NT2/D1 (cell line): ENCODE data around the gene TBC1D9.
A peak's percentile ranks its signal among the peaks of the same experiment; 100 is the strongest.

Experiments
- DNase-seq: peaks from one replicate; pipeline ENCODE4 v3.0.0-alpha.2; 2011; ENCODE audit warnings: low read depth, low spot score
- H3K27me3 ChIP-seq: 2 replicates; pipeline ENCODE4 v1.6.0; 2011; ENCODE audit warnings: mild to moderate bottlenecking; ENCODE audit not compliant: insufficient read length, insufficient read depth
- H3K36me3 ChIP-seq: 2 replicates; pipeline ENCODE4 v1.6.1; 2011; ENCODE audit warnings: mild to moderate bottlenecking, low read length, mixed read lengths; ENCODE audit not compliant: insufficient read depth, insufficient read length
- H3K4me1 ChIP-seq: 2 replicates; pipeline ENCODE4 v1.5.1; 2011; ENCODE audit not compliant: insufficient read depth, insufficient read length
- H3K4me3 ChIP-seq: 2 replicates; pipeline ENCODE4 v1.5.1; 2011; ENCODE audit warnings: low read depth; ENCODE audit not compliant: insufficient read length
- H3K9ac ChIP-seq: 2 replicates; pipeline ENCODE4 v1.6.0; 2011; ENCODE audit warnings: low read depth; ENCODE audit not compliant: insufficient read length
- H3K9me3 ChIP-seq: 2 replicates; pipeline ENCODE4 v1.5.1; 2011; ENCODE audit warnings: mild to moderate bottlenecking, low read length; ENCODE audit not compliant: insufficient read depth
- SUZ12 ChIP-seq: IDR thresholded peaks from 2 replicates; pipeline ENCODE4 v1.6.1; 2011; ENCODE audit not compliant: insufficient read length, insufficient read depth; ENCODE audit errors: extremely low read depth
- YY1 ChIP-seq: IDR thresholded peaks from 2 replicates; pipeline ENCODE4 v1.6.1; 2011; ENCODE audit not compliant: insufficient read length, insufficient read depth
- ZNF274 ChIP-seq: IDR thresholded peaks from 2 replicates; pipeline ENCODE4 v1.6.1; 2011; ENCODE audit warnings: mild to moderate bottlenecking, low read depth, low read length

Gene TBC1D9

GRCh38 chr4:140701071-140701470, 55.1 kb downstream of the TBC1D9 start:
- peaks cover 6% of the 10 kb centered on the region for H3K36me3 ChIP-seq
- H3K4me3 ChIP-seq, result no peak overlapping the region
- H3K9me3 ChIP-seq, result no peaks in the 10 kb centered on the region
- TF ChIP-seq SUZ12 (no peak), YY1 (no peak), ZNF274 (no peak)
- no peak overlapping the region for H3K9ac ChIP-seq
- no peaks in the 10 kb centered on the region for H3K27me3 ChIP-seq
- H3K4me1 ChIP-seq, result peaks cover 2% of the 10 kb centered on the region
- DNase-seq, result no peak

DNA sequence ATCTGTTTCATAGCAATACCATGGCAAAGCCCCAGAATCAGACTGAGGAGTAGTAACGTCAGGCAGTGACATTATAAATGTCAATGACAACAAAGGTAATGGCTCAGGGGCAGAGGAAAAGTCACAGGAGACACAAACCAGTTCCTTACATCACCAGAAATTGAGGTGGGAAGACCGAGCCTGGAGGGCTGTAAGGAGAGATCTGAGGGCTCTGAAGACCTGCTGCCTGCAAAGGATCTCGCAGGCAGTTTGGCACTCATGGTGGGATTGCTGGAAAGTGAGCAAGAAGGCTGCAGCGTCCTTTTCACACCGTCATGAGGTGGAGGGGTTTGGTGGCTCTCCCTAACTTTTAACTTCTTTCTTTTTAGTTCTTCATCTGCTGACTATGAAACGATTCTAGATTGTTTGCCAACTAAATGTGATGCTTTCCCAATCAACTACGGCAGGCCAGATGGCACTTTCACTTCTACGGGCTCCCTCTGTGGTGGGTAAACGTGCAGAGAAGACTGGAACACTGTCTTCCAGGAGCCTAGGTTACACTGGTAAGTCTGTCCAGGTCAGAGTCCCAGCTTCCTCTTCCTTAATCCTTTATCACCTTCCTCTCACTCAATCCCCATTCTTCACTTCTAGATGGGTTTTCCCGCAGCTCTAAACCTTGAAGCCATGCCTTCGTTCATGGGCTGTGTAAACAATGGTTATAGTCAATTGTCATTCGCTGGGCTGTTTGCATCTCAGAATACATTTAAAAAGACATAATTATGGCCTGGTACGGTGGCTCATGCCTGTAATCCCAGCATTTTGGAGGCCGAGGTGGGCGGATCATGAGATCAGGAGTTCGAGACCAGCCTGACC, 58.2 kb downstream of the TBC1D9 start:
- H3K27me3 ChIP-seq, result no peaks in the 10 kb centered on the region
- DNase-seq, result no peak
- peaks cover 6% of the 10 kb centered on the region for H3K36me3 ChIP-seq
- no peak overlapping the region for H3K4me3 ChIP-seq
- TF ChIP-seq SUZ12, result no peak
- no peak overlapping the region for H3K9ac ChIP-seq
- peaks cover 2% of the 10 kb centered on the region for H3K4me1 ChIP-seq
- no peaks in the 10 kb centered on the region for H3K9me3 ChIP-seq

DNA sequence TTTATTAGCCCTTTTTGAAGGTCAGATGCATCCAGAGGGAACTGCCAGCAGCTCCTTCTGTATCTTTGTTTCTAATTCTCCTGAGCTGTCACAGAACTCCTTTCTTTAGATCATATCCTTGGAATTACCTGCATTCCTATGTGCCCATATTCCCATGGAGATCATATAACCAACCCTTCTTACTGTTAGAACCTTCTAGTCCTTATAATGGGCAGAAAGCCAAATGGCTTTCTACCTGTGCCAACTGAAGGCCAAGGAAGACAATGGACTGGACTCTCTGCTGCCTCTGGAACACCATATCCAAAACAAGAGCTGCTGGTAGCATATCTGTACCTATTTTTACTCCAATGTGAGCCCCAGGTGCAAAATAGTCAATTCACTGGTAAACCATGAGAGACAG, 60.7 kb downstream of the TBC1D9 start:
- Histone ChIP-seq H3K36me3 (no peaks in the 10 kb centered on the region), H3K9me3 (no peaks in the 10 kb centered on the region), H3K4me3 (no peak overlapping the region), H3K9ac (no peak overlapping the region), H3K27me3 (no peaks in the 10 kb centered on the region), H3K4me1 (peaks cover 2% of the 10 kb centered on the region)
- DNase-seq, result no peak
- TF ChIP-seq SUZ12, result no peak
- no peak for TF ChIP-seq ZNF274
- TF ChIP-seq YY1, result no peak

DNA sequence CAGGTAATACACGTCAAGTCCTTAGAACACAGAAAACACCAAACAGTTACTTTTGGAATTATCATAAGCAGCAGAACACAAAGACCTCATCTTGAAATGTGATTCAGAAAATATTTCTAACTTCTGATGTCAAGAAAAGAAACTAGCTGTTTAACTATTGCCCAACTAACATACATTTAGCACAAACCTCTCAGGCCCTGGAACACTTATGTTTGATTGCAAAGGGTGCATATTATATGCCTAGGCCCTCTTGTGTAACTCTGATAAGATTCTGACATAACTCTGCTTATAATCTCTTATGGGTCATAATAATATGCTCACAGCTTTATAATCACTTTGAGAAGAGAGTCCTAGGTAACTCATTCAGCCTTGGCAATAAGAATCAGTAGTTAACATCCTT, 62.6 kb downstream of the TBC1D9 start:
- H3K4me3 ChIP-seq, result no peak overlapping the region
- H3K36me3 ChIP-seq, result no peaks in the 10 kb centered on the region
- H3K9me3 ChIP-seq, result no peaks in the 10 kb centered on the region
- H3K4me1 ChIP-seq, result peaks cover 2% of the 10 kb centered on the region
- TF ChIP-seq SUZ12 (no peak), ZNF274 (no peak), YY1 (no peak)
- H3K27me3 ChIP-seq, result peaks cover 7% of the 10 kb centered on the region
- H3K9ac ChIP-seq, result no peak overlapping the region
- DNase-seq, result no peak

- TF ChIP-seq SUZ12 (no peak), ZNF274 (no peak), YY1 (no peak)
- peak; percentile 42 for DNase-seq
- no peak overlapping the region for H3K4me3 ChIP-seq
- no peaks in the 10 kb centered on the region for H3K36me3 ChIP-seq
- H3K9ac ChIP-seq, result no peak overlapping the region
- H3K9me3 ChIP-seq, result no peaks in the 10 kb centered on the region
- no peaks in the 10 kb centered on the region for H3K4me1 ChIP-seq
- H3K27me3 ChIP-seq, result peaks cover 7% of the 10 kb centered on the region
Observed at GRCh38 chr4:140691369-140691768, 64.8 kb downstream of the TBC1D9 start.

DNA sequence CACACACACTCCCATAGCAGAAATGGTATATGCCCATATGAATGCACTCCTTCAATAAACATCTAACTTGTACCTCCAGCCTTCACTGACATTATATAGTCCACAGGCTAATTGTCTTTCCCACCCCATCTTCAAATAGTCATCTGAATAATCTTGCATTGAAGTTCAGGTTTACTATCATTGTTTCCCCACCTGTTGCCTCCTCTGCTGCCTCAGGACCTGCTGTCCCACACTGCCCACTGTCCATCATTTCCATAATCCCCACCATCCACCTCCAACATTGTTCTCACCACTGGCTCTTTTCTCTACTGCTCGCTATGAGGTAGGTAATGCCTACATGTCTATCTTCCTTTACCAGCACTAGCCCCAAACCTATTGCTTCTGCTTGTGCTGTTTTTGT, 66.1 kb downstream of the TBC1D9 start:
- Histone ChIP-seq H3K27me3 (peaks cover 7% of the 10 kb centered on the region), H3K9me3 (no peaks in the 10 kb centered on the region), H3K4me1 (no peaks in the 10 kb centered on the region), H3K36me3 (no peaks in the 10 kb centered on the region), H3K9ac (no peak overlapping the region), H3K4me3 (no peak overlapping the region)
- DNase-seq, result no peak
- TF ChIP-seq ZNF274 (no peak), YY1 (no peak), SUZ12 (no peak)

GRCh38 chr4:140689623-140690022, 66.6 kb downstream of the TBC1D9 start:
- TF ChIP-seq YY1 (no peak), SUZ12 (no peak), ZNF274 (no peak)
- Histone ChIP-seq H3K4me3 (no peak overlapping the region), H3K27me3 (peaks cover 7% of the 10 kb centered on the region), H3K9me3 (no peaks in the 10 kb centered on the region), H3K4me1 (no peaks in the 10 kb centered on the region), H3K9ac (no peak overlapping the region), H3K36me3 (no peaks in the 10 kb centered on the region)
- DNase-seq, result no peak
